Activated T-cell treated with anti-CD3 and anti-CD28 coated beads, Interleukin-2, amount 50 U/mL, for 72 hours (primary cell): Measurements from ENCODE around the gene ACER3. TPM values are rescaled to one million over a fixed set of nuclear protein-coding genes. Genes with fewer than 3 reads are reported as not detected.
"Not testable (repeated sequence)": the region's sequence is repeated elsewhere in the genome, so short reads cannot be mapped to it uniquely, and the experiment has no call there.

Experiments
- ATAC-seq, 2 donors: fragments of 150-1000 bp; cut with Tn5 transposase; replicated peaks in 1 of 2; 2 replicates each; pipeline ENCODE4 v1.10.0; 2021; ENCODE audit warnings: moderate library complexity in 2 of 2, mild to moderate bottlenecking in 1 of 2
- DNase-seq, 2 donors: peaks; one replicate each; pipeline ENCODE4 v3.0.0; 2021 to 2022; ENCODE audit warnings: mixed read lengths in 1 of 2
- H3K27ac Mint-ChIP-seq: one replicate; pipeline ENCODE4 v1.8.0; 2022; ENCODE audit warnings: mild to moderate bottlenecking, moderate library complexity, mixed read lengths
- H3K27me3 Mint-ChIP-seq: one replicate; pipeline ENCODE4 v1.8.0; 2022; ENCODE audit warnings: low read depth, mixed read lengths
- H3K36me3 Mint-ChIP-seq, 2 donors: one replicate each; pipeline ENCODE4 v1.8.0; 2022; ENCODE audit warnings: mixed read lengths in 2 of 2, mild to moderate bottlenecking in 1 of 2; ENCODE audit not compliant: insufficient read depth in 2 of 2
- H3K4me1 Mint-ChIP-seq: one replicate; pipeline ENCODE4 v1.8.0; 2022; ENCODE audit warnings: low read depth, mixed read lengths
- H3K4me3 Mint-ChIP-seq, 2 donors: one replicate each; pipeline ENCODE4 v1.8.0; 2022; ENCODE audit warnings: mild to moderate bottlenecking in 2 of 2, mixed read lengths in 2 of 2, moderate library complexity in 2 of 2
- H3K9me3 Mint-ChIP-seq, 2 donors: one replicate each; pipeline ENCODE4 v1.8.0; 2022; ENCODE audit warnings: mixed read lengths in 2 of 2
- total RNA-seq, 2 donors: library from RNA; stranded (reverse); gene quantifications; one replicate each; pipeline ENCODE4 v1.2.3, GENCODE V29; 2022

The ACER3 gene
- total RNA-seq, 2 donors from 2014 or later = 13.1 to 16.2 TPM

DNA sequence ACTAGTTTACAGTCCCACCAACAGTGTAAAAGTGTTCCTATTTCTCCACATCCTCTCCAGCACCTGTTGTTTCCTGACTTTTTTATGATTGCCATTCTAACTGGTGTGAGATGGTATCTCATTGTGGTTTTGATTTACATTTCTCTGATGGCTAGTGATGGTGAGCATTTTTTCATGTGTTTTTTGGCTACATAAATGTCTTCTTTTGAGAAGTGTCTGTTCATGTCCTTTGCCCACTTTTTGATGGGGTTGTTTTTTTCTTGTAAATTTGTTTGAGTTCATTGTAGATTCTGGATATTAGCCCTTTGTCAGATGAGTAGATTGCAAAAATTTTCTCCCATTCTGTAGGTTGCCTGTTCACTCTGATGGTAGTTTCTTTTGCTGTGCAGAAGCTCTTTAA is 33.7 kb upstream of the ACER3 start:
- H3K4me1 Mint-ChIP-seq = peaks cover 11% of the 10 kb centered on the region
- H3K4me3 Mint-ChIP-seq, H3K27me3 Mint-ChIP-seq, H3K27ac Mint-ChIP-seq, DNase-seq, H3K36me3 Mint-ChIP-seq, ATAC-seq, H3K9me3 Mint-ChIP-seq: not testable (repeated sequence)

DNA sequence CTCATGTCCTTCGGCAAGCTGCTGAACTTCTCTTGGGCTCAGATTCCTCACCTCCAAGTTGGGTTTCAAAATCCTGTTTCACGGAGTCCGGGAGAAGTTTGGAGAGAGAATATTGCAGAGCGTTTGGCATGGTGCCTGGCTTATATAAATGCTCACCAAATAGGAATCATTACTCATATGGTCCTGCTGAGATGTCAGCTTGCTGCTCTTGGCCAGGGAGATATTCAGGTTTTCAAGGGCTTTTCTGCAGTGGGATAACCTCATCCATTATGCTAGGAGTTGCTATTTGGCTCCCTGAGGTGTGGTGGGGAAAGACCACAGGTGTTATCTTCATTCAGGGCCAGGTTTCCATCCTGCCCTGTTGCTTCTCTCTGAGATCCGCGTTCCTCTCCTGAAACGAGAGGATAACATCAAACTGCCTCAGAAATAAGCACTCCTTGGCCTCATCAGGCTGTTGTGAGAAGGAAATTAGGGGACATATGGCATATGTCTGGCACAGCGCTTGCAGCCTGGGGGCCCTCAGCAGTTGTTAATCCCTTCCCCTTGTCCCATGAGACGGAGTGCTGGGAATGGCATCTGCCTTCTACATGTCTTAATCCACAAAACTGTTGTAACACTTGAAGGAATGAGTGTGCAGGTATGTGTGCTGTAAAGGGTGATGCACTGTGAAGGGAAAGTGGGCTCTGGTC is 29.9 kb upstream of the ACER3 start:
- no peak overlapping the region for H3K27ac Mint-ChIP-seq
- DNase-seq = no peak
- no peak for ATAC-seq
- H3K36me3 Mint-ChIP-seq = no peaks in the 10 kb centered on the region
- peaks cover 7% of the 10 kb centered on the region for H3K27me3 Mint-ChIP-seq
- no peaks in the 10 kb centered on the region for H3K4me1 Mint-ChIP-seq
- peaks cover 0 to 1% of the 10 kb centered on the region in 2 donors for H3K9me3 Mint-ChIP-seq
- H3K4me3 Mint-ChIP-seq = no peak overlapping the region

DNA sequence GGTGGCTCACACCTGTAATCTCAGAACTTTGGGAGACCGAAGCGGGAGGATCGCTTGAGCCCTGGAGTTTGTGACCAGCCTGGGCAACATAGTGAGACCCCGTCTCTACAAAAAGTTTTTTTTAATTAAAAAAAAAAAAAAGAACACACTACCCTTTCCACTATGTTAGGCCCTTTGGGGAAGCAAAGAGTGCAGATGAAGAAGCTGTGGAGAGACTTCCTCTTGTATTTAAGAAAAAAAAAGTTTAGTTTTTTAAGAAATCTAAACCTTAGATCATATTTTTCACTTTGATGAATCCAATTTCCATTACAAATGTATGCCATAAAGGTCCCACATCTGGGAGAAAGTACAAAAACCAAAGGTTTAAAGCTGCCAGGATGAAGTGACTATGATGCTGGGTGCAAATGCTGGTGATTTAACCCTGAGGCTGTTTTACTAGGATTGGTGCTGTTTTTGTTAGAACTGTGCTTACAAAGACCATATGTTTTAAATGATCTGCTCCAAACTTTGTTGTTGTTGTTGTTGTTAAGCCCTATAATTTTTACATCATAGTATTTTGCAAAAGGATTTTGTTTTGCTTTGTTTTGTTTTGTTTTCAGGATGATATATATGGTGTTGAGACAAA is 28.9 kb upstream of the ACER3 start:
- H3K9me3 Mint-ChIP-seq = peaks cover 0 to 1% of the 10 kb centered on the region in 2 donors
- H3K4me3 Mint-ChIP-seq = no peak overlapping the region
- H3K27ac Mint-ChIP-seq = no peak overlapping the region
- DNase-seq (no peak), ATAC-seq (no peak)
- no peaks in the 10 kb centered on the region for H3K36me3 Mint-ChIP-seq
- H3K4me1 Mint-ChIP-seq = no peaks in the 10 kb centered on the region
- peaks cover 7% of the 10 kb centered on the region for H3K27me3 Mint-ChIP-seq

DNA sequence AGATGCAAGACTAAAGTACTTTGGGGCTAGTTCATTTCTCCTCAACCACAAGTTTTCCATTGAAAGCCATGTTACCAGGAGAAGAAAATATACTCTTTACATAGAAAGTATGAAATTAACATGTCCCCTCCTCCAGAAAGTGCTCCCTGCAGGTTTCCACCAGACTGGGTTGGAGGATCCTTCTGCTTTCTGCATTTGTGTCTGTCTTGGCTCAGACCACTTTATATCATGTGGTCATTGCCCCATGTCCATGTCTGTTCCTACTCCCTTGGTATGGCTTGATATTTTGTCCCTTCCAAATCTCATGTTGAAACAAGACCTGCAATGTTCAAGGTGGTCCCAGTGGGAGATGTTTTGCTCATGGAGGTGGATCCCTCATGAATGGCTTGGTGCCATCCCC is 28.4 kb upstream of the ACER3 start:
- H3K27me3 Mint-ChIP-seq = peaks cover 7% of the 10 kb centered on the region
- H3K4me3 Mint-ChIP-seq = no peak overlapping the region
- no peak for ATAC-seq
- no peak for DNase-seq
- no peak overlapping the region for H3K27ac Mint-ChIP-seq
- H3K9me3 Mint-ChIP-seq = peaks cover 0 to 1% of the 10 kb centered on the region in 2 donors
- H3K4me1 Mint-ChIP-seq = no peaks in the 10 kb centered on the region
- no peaks in the 10 kb centered on the region for H3K36me3 Mint-ChIP-seq

DNA sequence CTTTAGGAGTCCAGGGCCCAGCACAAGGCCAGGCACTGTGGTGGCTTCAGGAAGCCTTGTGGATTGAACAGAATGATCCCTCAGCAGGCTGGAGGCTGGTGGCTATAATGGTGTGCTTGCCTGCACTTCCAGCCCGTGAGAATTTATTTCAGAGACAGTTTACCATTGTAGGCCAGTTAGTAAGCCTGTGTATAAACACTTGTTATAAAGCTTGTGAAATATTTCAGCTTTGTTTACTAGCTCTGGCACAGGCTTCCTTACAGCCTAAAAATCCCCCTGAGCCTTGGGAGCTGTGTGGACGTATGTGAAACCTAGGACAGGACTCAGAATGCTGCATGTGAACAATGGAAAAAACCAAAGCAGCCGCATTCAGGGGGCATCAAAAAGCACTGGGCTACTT is 26.6 kb upstream of the ACER3 start:
- Mint-ChIP-seq H3K27me3 (peaks cover 11% of the 10 kb centered on the region), H3K9me3 (peaks cover 0 to 1% of the 10 kb centered on the region in 2 donors), H3K36me3 (no peaks in the 10 kb centered on the region), H3K27ac (no peak overlapping the region), H3K4me1 (no peaks in the 10 kb centered on the region), H3K4me3 (no peak overlapping the region)
- DNase-seq (no peak), ATAC-seq (no peak)

DNA sequence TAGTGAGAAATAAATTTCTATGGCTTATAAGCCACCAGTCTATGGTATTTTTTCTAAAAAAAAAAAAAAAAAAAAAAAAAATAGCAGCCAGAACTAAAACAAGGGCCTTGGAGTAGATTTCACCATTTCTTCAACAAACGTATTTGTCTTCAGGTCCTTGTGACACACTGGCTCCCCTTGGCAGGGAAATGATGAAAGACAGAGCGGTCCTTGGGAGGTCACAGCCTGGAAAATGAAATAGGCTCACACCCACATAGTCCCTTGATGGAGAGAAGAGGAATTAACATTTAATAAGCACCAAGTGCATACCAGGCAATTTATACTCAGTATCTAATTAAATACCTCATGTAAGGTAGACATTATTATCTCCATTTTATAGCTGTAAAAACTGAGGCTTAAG is 25.7 kb upstream of the ACER3 start:
- Mint-ChIP-seq H3K4me1 (no peaks in the 10 kb centered on the region), H3K36me3 (no peaks in the 10 kb centered on the region), H3K9me3 (no peaks in the 10 kb centered on the region), H3K27ac (no peak overlapping the region), H3K27me3 (peaks cover 19% of the 10 kb centered on the region), H3K4me3 (no peak overlapping the region)
- DNase-seq = no peak
- ATAC-seq = no peak

DNA sequence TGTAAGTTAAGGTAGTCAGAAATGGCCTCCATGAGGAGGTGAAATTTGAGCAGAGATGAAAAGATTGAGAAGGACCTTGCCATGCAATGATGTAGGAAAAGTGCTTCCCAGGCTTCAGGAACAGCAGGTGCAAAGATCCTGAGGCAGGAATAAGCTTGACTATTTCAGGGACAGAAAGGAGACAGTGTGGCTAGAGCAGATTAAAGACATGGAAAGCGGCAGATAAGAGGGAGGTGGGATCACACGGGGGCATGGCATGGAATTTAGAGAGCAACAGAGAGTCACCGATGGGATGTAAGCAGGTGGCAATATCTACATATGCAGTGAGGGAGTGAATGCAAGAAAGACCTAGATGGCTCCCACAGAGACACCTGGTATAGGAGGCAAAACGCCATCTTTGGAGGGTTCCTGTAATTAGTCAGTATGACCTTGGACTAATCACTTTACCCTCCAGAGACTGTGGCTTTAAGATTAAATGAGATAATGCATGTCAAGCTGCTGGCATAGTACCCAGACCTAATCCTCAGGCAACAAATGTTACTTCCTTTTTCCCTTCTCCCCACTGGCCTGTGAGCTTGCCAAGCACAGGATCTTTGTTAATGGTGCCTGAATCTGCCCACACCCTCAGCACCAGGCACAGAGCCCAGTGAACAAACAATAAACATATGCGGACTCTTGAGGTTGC is 24.6 kb upstream of the ACER3 start:
- ATAC-seq (no peak), DNase-seq (no peak)
- H3K36me3 Mint-ChIP-seq = no peaks in the 10 kb centered on the region
- no peaks in the 10 kb centered on the region for H3K4me1 Mint-ChIP-seq
- H3K27ac Mint-ChIP-seq = no peak overlapping the region
- no peak overlapping the region for H3K4me3 Mint-ChIP-seq
- no peaks in the 10 kb centered on the region for H3K9me3 Mint-ChIP-seq
- peaks cover 28% of the 10 kb centered on the region for H3K27me3 Mint-ChIP-seq

DNA sequence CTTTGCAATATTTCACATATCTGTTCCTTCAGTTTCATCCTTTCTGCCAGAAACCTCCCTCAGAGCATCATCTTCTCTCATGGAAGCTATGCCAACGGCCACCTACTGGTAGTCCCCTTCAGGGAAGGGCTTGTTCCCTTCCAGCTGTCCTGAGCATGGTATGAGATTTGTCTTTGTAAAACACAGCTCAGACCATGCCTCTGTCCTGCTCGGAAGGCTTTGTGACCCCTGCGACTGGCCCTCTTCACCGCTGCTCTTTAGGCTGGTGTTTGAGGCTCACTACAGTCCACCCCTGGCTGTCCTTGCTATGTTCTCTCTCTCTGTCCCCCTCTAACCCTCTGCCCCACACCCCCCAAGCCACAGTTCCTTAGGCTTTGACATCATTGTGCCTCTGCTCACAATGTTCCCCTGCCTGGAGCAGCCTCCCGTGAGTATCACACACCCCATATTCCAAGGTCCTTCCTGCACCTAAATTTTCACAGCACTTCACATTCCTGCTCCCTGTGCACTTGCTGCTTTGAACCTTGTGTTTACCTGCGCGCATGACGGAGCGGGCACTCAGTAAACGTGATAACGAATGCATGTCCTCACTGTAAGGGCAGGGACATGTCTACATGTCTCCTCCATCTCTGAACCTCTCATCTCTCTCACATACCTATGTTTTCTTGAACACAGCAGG is 24.0 kb upstream of the ACER3 start:
- Mint-ChIP-seq H3K4me3 (no peak overlapping the region), H3K27ac (no peak overlapping the region), H3K9me3 (no peaks in the 10 kb centered on the region), H3K27me3 (peaks cover 34% of the 10 kb centered on the region), H3K4me1 (no peaks in the 10 kb centered on the region), H3K36me3 (no peaks in the 10 kb centered on the region)
- ATAC-seq = no peak
- no peak for DNase-seq

DNA sequence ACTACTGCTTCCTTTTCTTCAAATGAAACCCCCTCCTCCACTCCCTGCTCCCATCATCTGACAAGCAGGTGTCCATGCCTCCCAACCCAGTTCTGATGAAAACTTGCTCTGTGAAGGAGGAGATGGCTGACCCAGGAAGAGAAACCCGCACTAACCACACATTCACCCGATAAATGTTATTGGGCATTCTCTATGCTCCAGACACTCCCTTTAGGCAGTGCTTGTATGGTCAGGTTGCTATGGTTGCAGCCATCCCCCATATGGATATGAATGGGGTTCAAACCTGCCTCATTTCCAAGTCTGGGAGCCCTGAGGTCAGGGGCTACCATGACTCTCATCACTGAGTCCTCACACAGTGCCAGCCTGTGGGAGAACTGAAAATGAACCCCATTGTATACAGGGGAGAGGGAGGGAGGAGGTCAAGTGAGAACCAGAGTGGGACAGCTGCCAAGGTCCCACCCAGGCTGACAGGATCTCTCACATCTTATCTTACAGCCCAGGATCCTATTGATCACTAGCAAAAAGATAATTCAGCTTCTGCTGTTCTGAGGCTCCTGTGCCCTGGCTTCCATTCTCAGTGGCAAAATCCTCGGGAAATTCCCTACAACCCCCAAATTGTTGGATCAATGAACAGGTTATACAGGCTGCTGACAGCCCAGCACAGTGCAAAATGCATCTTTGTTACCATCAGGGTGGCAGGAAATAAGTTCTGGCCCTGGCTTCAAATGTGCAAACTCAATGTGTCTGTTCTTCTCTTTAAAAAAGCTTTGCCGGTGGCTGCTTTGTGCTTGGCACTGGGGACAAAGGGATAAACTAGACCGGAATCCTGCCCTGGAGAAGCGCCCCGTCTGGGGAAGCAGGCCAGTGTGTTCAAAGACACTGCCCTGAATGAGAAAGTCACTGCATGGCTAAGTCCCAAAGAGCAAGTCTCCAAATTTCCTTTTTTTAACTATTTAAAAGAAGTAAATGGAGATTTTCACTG is 22.7 kb upstream of the ACER3 start:
- DNase-seq = no peak
- no peaks in the 10 kb centered on the region for H3K4me1 Mint-ChIP-seq
- peaks cover 38% of the 10 kb centered on the region for H3K27me3 Mint-ChIP-seq
- no peak overlapping the region for H3K4me3 Mint-ChIP-seq
- H3K36me3 Mint-ChIP-seq = no peaks in the 10 kb centered on the region
- no peak for ATAC-seq
- no peak overlapping the region for H3K27ac Mint-ChIP-seq
- no peaks in the 10 kb centered on the region for H3K9me3 Mint-ChIP-seq

DNA sequence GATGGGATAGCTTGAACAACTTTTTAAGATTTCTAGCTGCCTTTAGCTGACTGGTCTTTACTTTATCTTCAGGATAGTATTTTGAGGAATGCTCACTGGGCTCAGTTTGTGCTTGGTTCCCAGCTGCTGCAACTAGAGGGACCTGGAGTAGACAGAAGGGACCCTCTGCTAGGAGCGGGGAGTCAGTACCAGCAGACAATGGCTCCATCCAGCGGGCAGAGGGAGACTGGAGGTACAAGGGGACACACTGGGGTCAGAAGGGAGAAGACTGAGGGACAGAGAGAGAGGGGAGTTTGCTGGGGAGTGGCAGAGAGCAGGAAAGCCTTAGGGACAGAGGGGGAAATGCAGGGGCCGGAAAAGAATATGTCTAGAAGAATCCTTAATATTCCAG is 22.0 kb upstream of the ACER3 start:
- Mint-ChIP-seq H3K27me3 (peaks cover 41% of the 10 kb centered on the region), H3K27ac (no peak overlapping the region), H3K36me3 (no peaks in the 10 kb centered on the region), H3K4me1 (no peaks in the 10 kb centered on the region), H3K4me3 (no peak overlapping the region), H3K9me3 (no peaks in the 10 kb centered on the region)
- ATAC-seq = no peak
- no peak for DNase-seq

DNA sequence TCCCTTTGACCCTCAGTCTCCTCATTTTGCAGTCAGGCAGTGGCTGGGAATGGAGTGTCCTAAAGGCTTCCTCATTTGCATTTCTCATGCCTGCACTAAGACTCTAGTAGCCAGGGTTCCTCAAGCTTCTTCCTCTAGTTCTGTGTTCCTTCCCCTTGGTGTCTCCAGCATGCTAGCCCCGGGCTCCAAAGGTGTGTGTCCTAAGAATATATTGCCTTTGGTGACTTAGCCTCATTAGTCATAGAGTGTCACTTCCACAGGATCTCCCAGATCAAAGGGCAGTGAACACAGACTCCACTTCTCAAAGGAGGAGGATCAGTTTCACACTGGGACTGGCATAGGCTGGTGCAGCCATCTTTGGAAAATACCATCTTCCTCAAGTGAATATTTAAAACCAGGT is 21.4 kb upstream of the ACER3 start:
- ATAC-seq = no peak
- no peaks in the 10 kb centered on the region for H3K9me3 Mint-ChIP-seq
- H3K27me3 Mint-ChIP-seq = peaks cover 41% of the 10 kb centered on the region
- H3K36me3 Mint-ChIP-seq = no peaks in the 10 kb centered on the region
- no peak overlapping the region for H3K27ac Mint-ChIP-seq
- no peaks in the 10 kb centered on the region for H3K4me1 Mint-ChIP-seq
- H3K4me3 Mint-ChIP-seq = no peak overlapping the region
- DNase-seq = no peak

DNA sequence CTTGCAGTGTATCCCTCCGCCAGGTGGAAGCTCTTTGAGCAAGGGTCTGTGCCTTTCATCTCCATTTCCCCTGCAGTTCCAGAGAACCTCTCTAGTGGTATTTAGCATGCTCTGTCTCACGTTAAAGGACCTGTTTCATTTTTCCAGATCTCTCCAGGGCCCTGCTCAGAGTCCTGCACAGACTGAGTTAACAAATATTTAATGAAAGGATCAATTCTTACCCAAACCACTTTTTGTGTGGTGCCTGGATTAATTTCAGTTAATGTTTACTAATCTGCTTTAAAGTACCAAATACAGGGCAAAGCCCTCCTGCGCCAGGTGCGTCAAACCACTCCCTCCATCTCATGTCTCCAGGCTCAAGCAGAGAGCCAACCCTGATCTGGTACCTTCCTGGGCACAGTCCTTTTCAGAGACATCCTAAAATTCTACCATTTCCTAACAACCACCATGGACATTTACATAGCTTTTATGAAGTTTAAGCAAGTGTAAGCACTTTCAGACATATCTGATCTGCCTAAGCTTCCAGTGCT is 18.7 kb upstream of the ACER3 start:
- Mint-ChIP-seq H3K4me3 (no peak overlapping the region), H3K36me3 (no peaks in the 10 kb centered on the region), H3K27ac (no peak overlapping the region), H3K4me1 (no peaks in the 10 kb centered on the region), H3K9me3 (no peaks in the 10 kb centered on the region), H3K27me3 (peaks cover 43% of the 10 kb centered on the region)
- DNase-seq (no peak), ATAC-seq (no peak)
